Measurements from ENCODE around the gene OGDH. TPM values are rescaled to one million over a fixed set of nuclear protein-coding genes. Genes with fewer than 3 reads are reported as not detected.
A peak's percentile ranks its signal among the peaks of the same experiment; 100 is the strongest.
"Not testable (repeated sequence)": the region's sequence is repeated elsewhere in the genome, so short reads cannot be mapped to it uniquely, and the experiment has no call there.

OGDH gene
- polyA plus RNA-seq (2012; ENCODE audit: insufficient read depth, insufficient read length, low read depth) = 162 TPM

- no peak for TF ChIP-seq CTCF (IDR thresholded peaks at IDR 0.05; ENCODE audit: low read depth, low read length)
- H3K4me3 ChIP-seq (ENCODE audit: low read depth, low read length) = peak within 1 kb of the TSS; percentile 77
- 0 out of 2 replicates have a peak, but pooled peaks cover 4% of the 10 kb centered on the region for H3K27me3 ChIP-seq
- H3K4me1 ChIP-seq = no peaks in the 10 kb centered on the region
- no peaks in the 10 kb centered on the region for H3K9me3 ChIP-seq
- DNase-seq = peak; percentile 99
- no peaks in the 10 kb centered on the region; the same call in 1 of the 2 replicates for H3K36me3 ChIP-seq
Observed at GRCh38 chr7:44606341-44607140, at the start of gene OGDH. TSS of gene OGDH (plus strand) at chr7:44606627. CDS start at chr7:44624344, 17,717 bp downstream.

GRCh38 chr7:44557485-44557884 lies 48.9 kb upstream of the OGDH start:
- Histone ChIP-seq H3K9me3 (no peaks in the 10 kb centered on the region), H3K36me3 (no peaks in the 10 kb centered on the region), H3K4me1 (no peaks in the 10 kb centered on the region), H3K27me3 (no peaks in the 10 kb centered on the region; the same call in 1 of the 2 replicates), H3K4me3 (ENCODE audit: low read depth, low read length) (no peak overlapping the region)
- no peak for TF ChIP-seq CTCF (IDR thresholded peaks at IDR 0.05; ENCODE audit: low read depth, low read length)
- DNase-seq = no peak

- no peak for DNase-seq
- H3K4me3 ChIP-seq (ENCODE audit: low read depth, low read length) = no peak overlapping the region
- H3K4me1 ChIP-seq = no peaks in the 10 kb centered on the region
- no peaks in the 10 kb centered on the region for H3K27me3 ChIP-seq
- TF ChIP-seq CTCF (IDR thresholded peaks at IDR 0.05; ENCODE audit: low read depth, low read length) = no peak
- peaks cover 6% of the 10 kb centered on the region for H3K36me3 ChIP-seq
- H3K9me3 ChIP-seq = no peaks in the 10 kb centered on the region
Observed at GRCh38 chr7:44559485-44559884, 46.9 kb upstream of the OGDH start.

GRCh38 chr7:44561481-44561880 lies 44.9 kb upstream of the OGDH start:
- Histone ChIP-seq H3K36me3 (peaks cover 20% of the 10 kb centered on the region), H3K27me3 (no peaks in the 10 kb centered on the region), H3K4me3 (ENCODE audit: low read depth, low read length) (no peak overlapping the region), H3K9me3 (no peaks in the 10 kb centered on the region), H3K4me1 (no peaks in the 10 kb centered on the region)
- DNase-seq = no peak
- TF ChIP-seq CTCF (IDR thresholded peaks at IDR 0.05; ENCODE audit: low read depth, low read length) = no peak

- Histone ChIP-seq H3K4me1 (no peaks in the 10 kb centered on the region), H3K36me3 (peaks cover 23% of the 10 kb centered on the region), H3K4me3 (ENCODE audit: low read depth, low read length) (no peak overlapping the region), H3K9me3 (no peaks in the 10 kb centered on the region), H3K27me3 (no peaks in the 10 kb centered on the region)
- TF ChIP-seq CTCF (IDR thresholded peaks at IDR 0.05; ENCODE audit: low read depth, low read length) = no peak
- no peak for DNase-seq
Observed at GRCh38 chr7:44561962-44562621, 44.3 kb upstream of the OGDH start.

- not testable (repeated sequence) for H3K9me3 ChIP-seq; H3K27me3 ChIP-seq; H3K4me3 ChIP-seq (ENCODE audit: low read depth, low read length); H3K4me1 ChIP-seq; DNase-seq
- peaks cover 28% of the 10 kb centered on the region for H3K36me3 ChIP-seq
Observed at GRCh38 chr7:44562622-44562962, 43.8 kb upstream of the OGDH start.

Measured in BE2C (cell line).